Urinary bladder (tissue), 4 donors: ENCODE results near the gene ARHGAP25. TPM values are rescaled to one million over a fixed set of nuclear protein-coding genes. Genes with fewer than 3 reads are reported as not detected.
A peak's percentile ranks its signal among the peaks of the same experiment; 100 is the strongest.
"Not testable (repeated sequence)": the region's sequence is repeated elsewhere in the genome, so short reads cannot be mapped to it uniquely, and the experiment has no call there.

Experiments
- DNase-seq: peaks from one replicate; pipeline ENCODE4 v3.0.0-alpha.2; 2015; ENCODE audit errors: extremely low spot score
- H3K27ac ChIP-seq: one replicate; pipeline ENCODE4 v1.5.1; 2013; ENCODE audit warnings: low read depth, mild to moderate bottlenecking, moderate library complexity
- H3K36me3 ChIP-seq: one replicate; pipeline ENCODE4 v1.6.1; 2013; ENCODE audit warnings: mild to moderate bottlenecking, moderate library complexity; ENCODE audit not compliant: insufficient read depth
- H3K4me1 ChIP-seq: one replicate; pipeline ENCODE4 v1.6.1; 2013; ENCODE audit warnings: mild to moderate bottlenecking, moderate library complexity; ENCODE audit not compliant: insufficient read depth
- H3K4me3 ChIP-seq: one replicate; pipeline ENCODE4 v1.5.1; 2013; ENCODE audit warnings: low read depth, low read length
- WGBS: extraction: QIAGEN DNeasy Blood & Tissue Kit; methylation state at CpG from one replicate; pipeline ENCODE4 v1.1.7; 2013; 5-methylcytosine and 5-hydroxymethylcytosine counted together
- polyA plus RNA-seq: library from polyadenylated mRNA; stranded (reverse); fragments of 200-250 nt; gene quantifications from one replicate; pipeline ENCODE4 v1.2.3, GENCODE V29; 2013
- total RNA-seq: library from RNA; depleted of rRNA; stranded (reverse); fragments of >200 nt; gene quantifications from one replicate; pipeline ENCODE4 v1.2.3, GENCODE V29; 2014
- donor health status: healthy with polysubstance abuse.
- donor health status: healthy.

The ARHGAP25 gene
- total and polyA plus RNA-seq, 2 donors: 4.4 to 5.2 TPM

GRCh38 chr2:68791914-68792313 lies 57.3 kb downstream of the ARHGAP25 start:
- 71% methylated on average over 1 of the region's 1 CpG for WGBS
- no peak for DNase-seq
- no peak overlapping the region for H3K27ac ChIP-seq

GRCh38 chr2:68792751-68793150 lies 58.1 kb downstream of the ARHGAP25 start:
- no peaks in the 10 kb centered on the region for H3K36me3 ChIP-seq
- H3K4me3 ChIP-seq: no peak overlapping the region
- DNase-seq: no peak
- no peak overlapping the region for H3K27ac ChIP-seq
- no peaks in the 10 kb centered on the region for H3K4me1 ChIP-seq
- over 99% methylated on average over 4 of the region's 4 CpGs for WGBS

More at GRCh38 chr2:68791914-68792313, 57.3 kb downstream of the ARHGAP25 start:
- Histone ChIP-seq H3K4me1 (no peaks in the 10 kb centered on the region), H3K36me3 (no peaks in the 10 kb centered on the region), H3K4me3 (no peak overlapping the region)

GRCh38 chr2:68796295-68796905 lies 61.8 kb downstream of the ARHGAP25 start:
- DNase-seq: no peak
- no peak overlapping the region for H3K27ac ChIP-seq
- H3K4me1 ChIP-seq: no peaks in the 10 kb centered on the region
- H3K4me3 ChIP-seq: no peak overlapping the region
- H3K36me3 ChIP-seq: no peaks in the 10 kb centered on the region
- WGBS: 84% methylated on average over 3 of the region's 3 CpGs

GRCh38 chr2:68798569-68798968 lies 64.0 kb downstream of the ARHGAP25 start:
- Histone ChIP-seq H3K4me1 (no peaks in the 10 kb centered on the region), H3K36me3 (no peaks in the 10 kb centered on the region), H3K4me3 (no peak overlapping the region), H3K27ac (no peak overlapping the region)
- no peak for DNase-seq

DNA sequence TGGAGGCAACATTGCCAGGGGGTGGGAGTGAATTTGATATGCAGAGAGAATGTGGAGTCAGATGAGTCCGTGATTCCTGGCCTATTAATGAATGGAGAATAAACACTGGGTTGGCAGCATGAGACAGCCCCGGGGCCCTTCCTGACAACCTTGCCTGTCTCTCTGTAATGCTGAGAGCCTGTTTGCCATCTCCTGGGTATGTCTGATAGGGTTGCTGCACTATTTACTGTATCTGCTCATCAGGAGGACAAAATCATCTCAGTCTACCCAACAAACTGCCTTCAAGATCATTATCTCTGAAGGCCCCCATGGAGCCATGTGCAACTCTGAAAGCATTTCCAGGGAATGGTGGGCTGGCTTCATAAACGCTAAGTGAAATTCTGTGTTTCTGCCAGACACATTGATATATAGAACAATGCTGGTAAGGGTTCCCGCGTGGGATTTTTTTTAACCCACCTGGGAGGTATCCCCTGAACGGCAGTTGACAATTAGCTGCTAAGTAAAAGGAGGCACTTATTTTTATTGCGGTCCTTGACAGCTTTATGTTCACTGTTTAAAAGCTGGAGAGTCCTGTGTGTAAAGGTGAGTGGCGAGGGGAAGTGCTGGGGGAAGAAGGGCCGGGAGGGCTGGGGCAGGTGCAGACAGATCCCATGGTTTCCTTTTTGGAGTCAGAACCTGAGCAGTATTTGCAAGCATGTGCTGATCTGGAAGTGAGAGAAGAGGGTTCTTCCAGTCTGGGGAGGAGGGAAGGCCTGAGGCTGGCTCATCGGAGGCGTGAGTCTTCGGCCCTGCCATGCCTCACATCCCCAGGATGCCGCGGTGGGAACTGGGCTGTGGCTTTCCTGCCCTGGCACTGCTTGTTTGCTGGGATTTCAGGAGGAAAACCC lies 64.8 kb downstream of the ARHGAP25 start:
- DNase-seq: peak; percentile 40
- WGBS: 74% methylated on average over 14 of the region's 14 CpGs
- Histone ChIP-seq H3K4me3 (no peak overlapping the region), H3K27ac (no peak overlapping the region), H3K4me1 (no peaks in the 10 kb centered on the region), H3K36me3 (no peaks in the 10 kb centered on the region)

- H3K4me1 ChIP-seq: no peaks in the 10 kb centered on the region
- no peak overlapping the region for H3K27ac ChIP-seq
- no peaks in the 10 kb centered on the region for H3K36me3 ChIP-seq
- 82% methylated on average over 4 of the region's 4 CpGs for WGBS
- no peak for DNase-seq
- no peak overlapping the region for H3K4me3 ChIP-seq
Observed at GRCh38 chr2:68800027-68800401, 65.4 kb downstream of the ARHGAP25 start.

DNA sequence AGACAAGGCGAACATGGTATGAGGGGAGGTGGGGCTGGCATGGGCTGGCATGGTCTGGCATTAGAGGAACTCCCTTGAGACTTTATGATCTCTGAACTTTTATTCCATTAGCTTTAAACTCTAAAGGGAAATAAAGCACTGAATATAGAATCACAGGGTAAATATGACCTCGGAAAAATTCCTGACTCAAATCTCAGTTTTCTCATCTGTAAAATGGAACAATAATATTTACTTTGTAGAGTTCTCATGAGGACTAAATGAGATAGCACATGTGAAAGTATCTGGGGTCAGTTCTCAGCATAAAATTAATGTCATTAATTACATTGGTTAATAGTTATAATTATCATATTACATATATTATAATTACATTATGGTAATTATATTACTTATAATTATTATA lies 65.9 kb downstream of the ARHGAP25 start:
- DNase-seq: no peak
- Histone ChIP-seq H3K4me1 (no peaks in the 10 kb centered on the region), H3K36me3 (no peaks in the 10 kb centered on the region), H3K27ac (no peak overlapping the region), H3K4me3 (no peak overlapping the region)
- WGBS: 92% methylated on average over 2 of the region's 2 CpGs

- not testable (repeated sequence) for H3K4me1 ChIP-seq, H3K36me3 ChIP-seq, H3K4me3 ChIP-seq, H3K27ac ChIP-seq, DNase-seq
- WGBS: 94% methylated on average over 9 of the region's 9 CpGs
Observed at GRCh38 chr2:68802161-68802560, 67.5 kb downstream of the ARHGAP25 start.

- 86% methylated on average over 4 of the region's 4 CpGs for whole genome bisulfite sequencing
- DNase-seq: no peak
- Histone ChIP-seq H3K4me3 (no peak overlapping the region), H3K36me3 (no peaks in the 10 kb centered on the region), H3K27ac (no peak overlapping the region), H3K4me1 (no peaks in the 10 kb centered on the region)
Observed at GRCh38 chr2:68805025-68805424, 70.4 kb downstream of the ARHGAP25 start.

DNA sequence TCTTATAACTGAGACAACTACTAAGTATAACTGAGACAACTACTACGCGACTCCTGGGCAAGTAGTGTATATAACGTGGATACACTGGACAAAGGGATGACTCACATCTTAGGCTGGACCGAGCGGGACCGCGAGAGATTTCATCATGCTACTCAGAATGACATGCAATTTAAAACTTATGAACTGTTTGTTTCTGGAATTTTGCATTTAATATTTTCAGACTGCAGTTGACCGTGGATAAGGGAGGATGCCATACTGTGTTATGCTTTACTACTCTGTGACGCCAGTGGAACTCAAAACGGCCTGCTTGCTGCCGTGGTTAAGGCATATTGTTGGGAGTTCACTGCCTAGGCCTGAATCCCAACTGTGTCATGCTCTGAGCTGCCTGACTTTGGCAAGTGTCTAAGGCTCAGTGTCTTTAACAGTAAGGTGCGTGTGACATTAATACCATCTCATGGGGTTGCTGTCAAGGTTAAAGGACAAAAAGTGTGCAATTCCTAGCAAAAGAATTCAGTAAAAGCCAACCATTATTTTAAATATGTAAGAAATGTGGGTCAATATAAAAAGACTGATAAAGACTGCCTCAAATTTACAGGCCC lies 72.0 kb downstream of the ARHGAP25 start:
- Histone ChIP-seq H3K27ac (no peak overlapping the region), H3K36me3 (no peaks in the 10 kb centered on the region), H3K4me1 (no peaks in the 10 kb centered on the region), H3K4me3 (no peak overlapping the region)
- 82% methylated on average over 12 of the region's 12 CpGs for WGBS
- DNase-seq: no peak

DNA sequence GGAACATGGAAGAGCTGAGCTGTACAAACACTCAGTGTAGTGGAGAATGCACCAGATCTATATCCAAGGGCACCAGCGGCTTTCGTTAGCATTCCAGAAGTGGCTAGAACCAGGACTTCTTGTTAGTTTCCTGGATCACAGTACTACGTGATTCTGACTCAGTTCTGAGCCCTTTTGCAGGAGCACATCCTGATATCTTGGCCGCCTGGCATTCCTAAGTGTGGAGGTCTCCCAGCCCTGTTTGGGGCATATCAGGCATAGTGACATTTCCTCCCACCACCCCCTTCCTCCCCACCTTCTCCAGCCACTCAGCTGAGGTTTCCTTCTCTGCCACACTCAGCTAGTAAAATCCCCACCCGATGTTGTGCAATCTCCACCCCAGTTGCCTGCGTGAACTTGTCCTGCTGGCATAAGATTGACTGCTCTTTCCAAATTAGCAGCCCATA lies 73.2 kb downstream of the ARHGAP25 start:
- WGBS: 75% methylated on average over 6 of the region's 6 CpGs

DNA sequence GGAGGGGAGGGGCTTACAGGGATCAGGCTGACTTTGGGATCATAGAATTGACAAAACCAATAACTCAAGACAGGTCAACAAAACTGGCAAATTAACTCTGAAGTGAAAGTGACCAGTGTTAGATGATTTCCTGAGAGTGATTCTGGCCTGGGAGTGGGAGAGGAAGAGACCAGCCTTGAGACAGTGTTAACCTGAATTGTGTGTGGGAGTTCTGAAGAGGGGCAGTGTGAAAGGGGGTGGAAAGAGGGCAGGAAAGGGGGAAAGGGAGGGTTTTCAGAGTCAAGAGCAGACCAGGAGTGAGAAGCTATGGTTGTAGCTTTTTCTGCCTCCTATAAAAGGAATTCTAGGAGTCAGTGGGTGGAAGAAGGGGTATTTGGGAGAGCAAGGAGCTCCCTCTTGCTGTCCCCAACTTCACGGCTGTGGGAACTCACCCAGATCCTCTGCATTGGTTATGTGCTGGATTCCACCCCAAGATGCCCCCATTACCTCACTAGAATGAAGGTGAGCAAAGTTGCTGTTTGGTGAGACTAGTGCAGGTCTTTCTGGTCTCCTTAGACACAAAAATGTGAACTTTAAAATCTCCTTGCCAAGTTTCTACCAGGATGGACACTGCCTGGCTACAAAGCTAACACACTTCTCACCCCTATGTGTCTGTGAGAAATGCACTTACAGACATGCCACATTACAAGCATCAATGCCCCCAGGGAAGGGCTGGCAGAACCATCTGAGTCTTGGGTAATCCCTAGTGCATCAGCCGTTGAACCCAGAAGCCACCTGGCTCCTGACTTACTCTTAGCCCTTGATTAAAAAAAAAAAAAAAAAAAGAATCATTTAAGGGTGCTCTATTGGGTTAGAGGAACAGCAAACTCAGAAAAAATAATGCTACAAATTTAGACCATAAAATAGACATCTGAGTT lies 75.0 kb downstream of the ARHGAP25 start:
- WGBS: 80% methylated on average over 2 of the region's 2 CpGs
- H3K4me3 ChIP-seq: no peak overlapping the region
- H3K27ac ChIP-seq: no peak overlapping the region
- no peaks in the 10 kb centered on the region for H3K4me1 ChIP-seq
- H3K36me3 ChIP-seq: no peaks in the 10 kb centered on the region
- no peak for DNase-seq

More for the DNA sequence above, 73.2 kb downstream of the ARHGAP25 start:
- DNase-seq: peak; percentile 49
- Histone ChIP-seq H3K4me3 (no peak overlapping the region), H3K27ac (no peak overlapping the region), H3K4me1 (no peaks in the 10 kb centered on the region), H3K36me3 (no peaks in the 10 kb centered on the region)

DNA sequence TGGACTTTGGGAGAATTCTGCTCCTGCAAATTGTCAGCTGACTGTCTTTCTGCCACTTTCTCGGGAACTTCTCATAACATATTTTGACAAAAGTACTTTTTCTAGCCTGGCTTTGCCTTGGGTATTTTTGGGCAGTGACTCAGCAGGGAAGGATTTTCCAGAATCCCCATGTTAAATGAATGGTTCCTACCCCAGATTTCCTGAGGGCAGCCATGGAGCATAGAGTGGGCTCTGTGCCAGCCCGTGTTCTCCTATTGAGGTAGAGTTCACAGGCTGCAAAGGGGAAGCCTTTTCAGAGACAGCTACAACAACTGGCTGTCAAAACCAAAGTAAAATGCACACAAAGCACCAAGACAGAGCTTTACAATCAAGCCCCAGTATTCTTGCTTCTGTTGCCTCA lies 76.8 kb downstream of the ARHGAP25 start:
- DNase-seq: no peak
- Histone ChIP-seq H3K4me3 (no peak overlapping the region), H3K27ac (no peak overlapping the region), H3K4me1 (no peaks in the 10 kb centered on the region), H3K36me3 (no peaks in the 10 kb centered on the region)
- 58% methylated on average over 2 of the region's 2 CpGs for WGBS
